Measurements from ENCODE around the gene SEBOX. TPM values are rescaled to one million over a fixed set of nuclear protein-coding genes. Genes with fewer than 3 reads are reported as not detected.
"Not testable (repeated sequence)": the region's sequence is repeated elsewhere in the genome, so short reads cannot be mapped to it uniquely, and the experiment has no call there.

SEBOX gene
- total RNA-seq, 1 donor, result not detected

GRCh38 chr17:28342313-28342712 is 22.7 kb downstream of the SEBOX start:
- Histone ChIP-seq H3K27ac (ENCODE audit: low read depth, low read length) (no peak overlapping the region), H2AFZ (ENCODE audit: low read length) (no peak overlapping the region), H3K79me2 (ENCODE audit: insufficient read depth, low read length) (peaks cover 43% of the 10 kb centered on the region), H3K4me2 (ENCODE audit: insufficient read depth, low read length) (no peak overlapping the region), H3K4me3 (ENCODE audit: insufficient read depth, low read length) (no peak overlapping the region), H4K20me1 (ENCODE audit: insufficient read depth, low read length) (peaks cover 14% of the 10 kb centered on the region), H3K9me3 (ENCODE audit: low read depth, low read length) (no peaks in the 10 kb centered on the region), H3K36me3 (ENCODE audit: insufficient read depth, low read length) (peaks cover 67% of the 10 kb centered on the region), H3K27me3 (ENCODE audit: insufficient read depth, low read length) (no peaks in the 10 kb centered on the region), H3K4me1 (ENCODE audit: insufficient read depth, low read length) (peaks cover 39% of the 10 kb centered on the region)
- TF ChIP-seq, protein P1, sequence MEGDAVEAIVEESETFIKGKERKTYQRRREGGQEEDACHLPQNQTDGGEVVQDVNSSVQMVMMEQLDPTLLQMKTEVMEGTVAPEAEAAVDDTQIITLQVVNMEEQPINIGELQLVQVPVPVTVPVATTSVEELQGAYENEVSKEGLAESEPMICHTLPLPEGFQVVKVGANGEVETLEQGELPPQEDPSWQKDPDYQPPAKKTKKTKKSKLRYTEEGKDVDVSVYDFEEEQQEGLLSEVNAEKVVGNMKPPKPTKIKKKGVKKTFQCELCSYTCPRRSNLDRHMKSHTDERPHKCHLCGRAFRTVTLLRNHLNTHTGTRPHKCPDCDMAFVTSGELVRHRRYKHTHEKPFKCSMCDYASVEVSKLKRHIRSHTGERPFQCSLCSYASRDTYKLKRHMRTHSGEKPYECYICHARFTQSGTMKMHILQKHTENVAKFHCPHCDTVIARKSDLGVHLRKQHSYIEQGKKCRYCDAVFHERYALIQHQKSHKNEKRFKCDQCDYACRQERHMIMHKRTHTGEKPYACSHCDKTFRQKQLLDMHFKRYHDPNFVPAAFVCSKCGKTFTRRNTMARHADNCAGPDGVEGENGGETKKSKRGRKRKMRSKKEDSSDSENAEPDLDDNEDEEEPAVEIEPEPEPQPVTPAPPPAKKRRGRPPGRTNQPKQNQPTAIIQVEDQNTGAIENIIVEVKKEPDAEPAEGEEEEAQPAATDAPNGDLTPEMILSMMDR (IDR thresholded peaks at IDR 0.05; ENCODE audit: extremely low read depth, low read depth, low read length), result no peak
- DNase-seq (ENCODE audit: insufficient read length, low spot score, missing footprints), result no peak

GRCh38 chr17:28341516-28341915 is 23.5 kb downstream of the SEBOX start:
- Histone ChIP-seq H3K9me3 (ENCODE audit: low read depth, low read length) (no peaks in the 10 kb centered on the region), H4K20me1 (ENCODE audit: insufficient read depth, low read length) (peaks cover 20% of the 10 kb centered on the region), H3K4me3 (ENCODE audit: insufficient read depth, low read length) (no peak overlapping the region), H2AFZ (ENCODE audit: low read length) (no peak overlapping the region), H3K4me1 (ENCODE audit: insufficient read depth, low read length) (peaks cover 39% of the 10 kb centered on the region), H3K79me2 (ENCODE audit: insufficient read depth, low read length) (peaks cover 51% of the 10 kb centered on the region), H3K27ac (ENCODE audit: low read depth, low read length) (no peak overlapping the region), H3K36me3 (ENCODE audit: insufficient read depth, low read length) (peaks cover 62% of the 10 kb centered on the region), H3K27me3 (ENCODE audit: insufficient read depth, low read length) (no peaks in the 10 kb centered on the region), H3K4me2 (ENCODE audit: insufficient read depth, low read length) (no peak overlapping the region)
- DNase-seq (ENCODE audit: insufficient read length, low spot score, missing footprints), result peak; percentile 36
- TF ChIP-seq, protein P1 (IDR thresholded peaks at IDR 0.05; ENCODE audit: extremely low read depth, low read depth, low read length), result no peak

GRCh38 chr17:28340374-28340773 is 24.6 kb downstream of the SEBOX start:
- peaks cover 30% of the 10 kb centered on the region for H3K4me1 ChIP-seq (ENCODE audit: insufficient read depth, low read length)
- peaks cover 20% of the 10 kb centered on the region for H4K20me1 ChIP-seq (ENCODE audit: insufficient read depth, low read length)
- no peaks in the 10 kb centered on the region for H3K9me3 ChIP-seq (ENCODE audit: low read depth, low read length)
- peaks cover 59% of the 10 kb centered on the region for H3K79me2 ChIP-seq (ENCODE audit: insufficient read depth, low read length)
- H3K27me3 ChIP-seq (ENCODE audit: insufficient read depth, low read length), result no peaks in the 10 kb centered on the region
- H3K36me3 ChIP-seq (ENCODE audit: insufficient read depth, low read length), result peaks cover 51% of the 10 kb centered on the region
- no peak overlapping the region for H3K4me3 ChIP-seq (ENCODE audit: insufficient read depth, low read length)
- H3K4me2 ChIP-seq (ENCODE audit: insufficient read depth, low read length), result no peak overlapping the region
- TF ChIP-seq, protein P1 (IDR thresholded peaks at IDR 0.05; ENCODE audit: extremely low read depth, low read depth, low read length), result no peak
- H3K27ac ChIP-seq (ENCODE audit: low read depth, low read length), result no peak overlapping the region
- no peak overlapping the region for H2AFZ ChIP-seq (ENCODE audit: low read length)
- DNase-seq (ENCODE audit: insufficient read length, low spot score, missing footprints), result no peak

DNA sequence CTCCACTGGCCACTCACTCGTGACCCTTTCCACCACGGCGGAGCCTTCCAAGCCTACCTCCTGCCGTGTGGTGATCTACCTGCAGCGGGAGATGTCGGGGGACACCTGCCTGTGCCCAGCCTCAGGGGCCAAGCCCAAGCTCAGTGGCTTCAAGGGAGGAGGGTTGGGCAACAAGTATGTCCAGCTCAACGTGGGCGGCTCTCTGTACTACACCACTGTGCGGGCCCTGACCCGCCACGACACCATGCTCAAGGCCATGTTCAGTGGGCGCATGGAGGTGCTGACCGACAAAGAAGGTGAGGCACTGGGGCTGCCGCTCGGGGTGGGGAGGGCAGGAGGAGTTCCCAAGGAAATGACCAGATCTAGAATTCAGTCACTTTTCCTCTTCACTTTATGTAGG is 25.6 kb downstream of the SEBOX start:
- H3K4me3 ChIP-seq (ENCODE audit: insufficient read depth, low read length), result no peak overlapping the region
- no peak overlapping the region for H3K27ac ChIP-seq (ENCODE audit: low read depth, low read length)
- H3K4me1 ChIP-seq (ENCODE audit: insufficient read depth, low read length), result peaks cover 32% of the 10 kb centered on the region
- no peak overlapping the region for H2AFZ ChIP-seq (ENCODE audit: low read length)
- H3K79me2 ChIP-seq (ENCODE audit: insufficient read depth, low read length), result peaks cover 65% of the 10 kb centered on the region
- TF ChIP-seq, protein P1 (IDR thresholded peaks at IDR 0.05; ENCODE audit: extremely low read depth, low read depth, low read length), result no peak
- H3K4me2 ChIP-seq (ENCODE audit: insufficient read depth, low read length), result no peak overlapping the region
- no peaks in the 10 kb centered on the region for H3K27me3 ChIP-seq (ENCODE audit: insufficient read depth, low read length)
- no peak for DNase-seq (ENCODE audit: insufficient read length, low spot score, missing footprints)
- H3K9me3 ChIP-seq (ENCODE audit: low read depth, low read length), result no peaks in the 10 kb centered on the region
- H4K20me1 ChIP-seq (ENCODE audit: insufficient read depth, low read length), result peaks cover 23% of the 10 kb centered on the region
- peaks cover 41% of the 10 kb centered on the region for H3K36me3 ChIP-seq (ENCODE audit: insufficient read depth, low read length)

GRCh38 chr17:28338769-28339212 is 26.2 kb downstream of the SEBOX start:
- Histone ChIP-seq H4K20me1 (ENCODE audit: insufficient read depth, low read length) (peaks cover 29% of the 10 kb centered on the region), H3K4me2 (ENCODE audit: insufficient read depth, low read length) (peak overlapping the region; percentile 51), H3K4me1 (ENCODE audit: insufficient read depth, low read length) (peaks cover 39% of the 10 kb centered on the region), H3K36me3 (ENCODE audit: insufficient read depth, low read length) (peaks cover 35% of the 10 kb centered on the region), H3K27ac (ENCODE audit: low read depth, low read length) (peak overlapping the region; percentile 96), H3K79me2 (ENCODE audit: insufficient read depth, low read length) (peaks cover 70% of the 10 kb centered on the region)
- H3K27me3 ChIP-seq (ENCODE audit: insufficient read depth, low read length); H3K9me3 ChIP-seq (ENCODE audit: low read depth, low read length); H3K4me3 ChIP-seq (ENCODE audit: insufficient read depth, low read length); H2AFZ ChIP-seq (ENCODE audit: low read length); DNase-seq (ENCODE audit: insufficient read length, low spot score, missing footprints): not testable (repeated sequence)

All from osteoblast (primary cell).